ENCODE data around the gene FGF12. TPM values are rescaled to one million over a fixed set of nuclear protein-coding genes. Genes with fewer than 3 reads are reported as not detected.
A peak's percentile ranks its signal among the peaks of the same experiment; 100 is the strongest.

Gene FGF12
- polyA plus RNA-seq, 5 donors: 1.9 to 10.7 (median 5.7) TPM

- DNase-seq: no peak
Observed at GRCh38 chr3:192207651-192208050, 519.7 kb downstream of the FGF12 start.

DNA sequence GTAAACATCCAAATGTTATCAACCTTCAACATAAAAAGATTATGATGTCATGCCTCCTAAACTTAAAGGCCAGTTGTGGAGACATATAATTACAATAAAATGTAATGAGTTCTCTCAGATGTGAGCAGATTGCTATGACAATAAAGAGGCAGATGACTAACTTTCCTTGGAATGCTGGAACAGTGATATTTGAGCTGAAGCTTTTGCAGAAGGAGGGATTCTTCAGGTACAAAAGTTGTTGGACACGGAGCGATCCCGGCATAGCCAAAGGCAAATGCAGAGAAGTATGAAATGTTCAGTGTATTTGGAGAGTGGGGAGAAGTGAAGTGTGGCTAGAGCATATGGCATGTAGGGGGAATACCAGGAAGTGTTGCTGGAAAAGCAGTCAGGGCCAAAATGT is 520.1 kb downstream of the FGF12 start:
- no peak for DNase-seq

DNA sequence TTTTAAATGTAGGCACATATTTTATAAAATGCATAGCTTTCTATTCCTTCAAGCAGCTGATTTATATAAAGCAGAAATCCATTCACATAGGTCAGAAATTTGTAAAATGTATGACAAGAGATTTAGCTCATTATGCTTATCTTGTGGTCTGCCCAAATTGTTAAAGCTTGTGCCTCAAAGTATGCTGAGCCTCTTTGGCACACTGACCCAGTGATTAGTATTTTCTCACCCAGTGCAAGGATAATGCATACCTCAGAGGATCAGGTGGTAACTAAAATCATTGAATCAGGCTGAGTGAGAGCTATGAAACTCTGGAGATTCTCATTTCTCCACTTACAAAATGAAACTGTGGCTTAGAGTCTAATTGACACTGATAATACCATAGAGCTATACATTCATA is 533.3 kb downstream of the FGF12 start:
- DNase-seq: no peak

DNA sequence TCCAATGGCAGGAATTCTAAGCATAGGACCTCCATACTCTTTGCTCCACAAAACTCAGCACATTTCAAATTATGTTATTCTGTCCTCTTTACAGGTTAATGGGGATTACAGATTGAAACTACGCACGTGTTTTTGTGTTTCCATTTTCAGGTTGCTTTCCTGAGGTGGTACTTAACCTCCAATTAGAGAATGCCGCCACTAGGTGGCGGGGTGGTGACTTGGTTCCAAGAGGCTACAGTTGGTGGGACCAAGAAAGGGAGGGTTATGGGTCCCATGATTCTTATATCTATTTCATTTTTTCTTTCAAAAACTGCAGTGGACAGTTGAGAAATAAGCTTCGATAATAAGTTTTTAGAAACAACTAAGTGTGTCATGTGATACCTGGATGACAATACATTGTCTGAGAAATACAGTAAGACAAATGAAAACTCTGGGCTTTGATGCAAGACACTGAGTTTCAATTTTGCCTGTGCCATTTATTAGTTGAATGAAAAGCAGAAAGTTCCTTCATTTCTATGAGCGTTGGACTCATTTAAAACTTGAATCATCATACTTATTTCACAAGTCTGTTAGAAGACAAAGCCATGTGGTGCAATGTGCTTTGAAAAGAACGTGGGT is 539.0 kb downstream of the FGF12 start:
- DNase-seq: no peak

GRCh38 chr3:192187485-192188051 is 539.8 kb downstream of the FGF12 start:
- no peak for DNase-seq

DNA sequence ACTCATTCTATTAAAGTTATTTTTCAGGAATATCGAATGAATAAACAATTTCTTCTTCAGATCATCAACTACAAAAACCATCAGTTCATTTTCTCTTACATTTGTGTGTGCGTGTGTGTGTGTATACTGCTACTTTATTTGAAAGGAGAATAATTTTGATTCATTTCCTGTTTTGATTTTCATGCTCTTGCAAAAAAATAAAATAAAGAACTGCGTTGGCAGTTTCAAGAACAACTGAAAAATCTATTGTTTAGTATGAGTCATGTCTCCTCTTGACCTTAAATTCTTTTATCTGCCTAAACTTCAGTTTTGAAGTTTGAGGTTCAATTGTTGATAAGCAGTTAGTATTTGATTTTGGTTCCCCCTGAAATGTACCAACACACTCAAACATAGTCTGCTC is 540.8 kb downstream of the FGF12 start:
- DNase-seq: no peak

GRCh38 chr3:192186045-192186444 is 541.3 kb downstream of the FGF12 start:
- no peak for DNase-seq

DNA sequence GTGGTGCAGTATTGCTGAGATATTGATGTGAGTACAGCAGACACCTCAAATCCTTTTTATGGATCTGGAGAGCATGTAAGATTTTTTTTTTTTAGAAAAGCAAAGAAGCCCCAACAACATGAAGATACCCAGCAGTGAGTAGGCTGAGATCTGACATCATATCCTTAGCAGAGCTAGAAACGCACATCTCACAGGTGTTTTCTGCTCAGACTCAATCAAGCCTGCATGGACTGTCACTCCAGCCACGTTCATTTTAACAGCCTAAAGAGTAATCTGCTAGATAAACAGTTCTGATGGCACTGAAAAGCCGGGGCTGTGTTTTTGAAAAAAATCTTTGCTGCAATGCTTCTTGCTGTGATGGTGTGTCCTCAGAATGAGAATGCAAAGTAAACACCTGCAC is 544.2 kb downstream of the FGF12 start:
- no peak for DNase-seq

DNA sequence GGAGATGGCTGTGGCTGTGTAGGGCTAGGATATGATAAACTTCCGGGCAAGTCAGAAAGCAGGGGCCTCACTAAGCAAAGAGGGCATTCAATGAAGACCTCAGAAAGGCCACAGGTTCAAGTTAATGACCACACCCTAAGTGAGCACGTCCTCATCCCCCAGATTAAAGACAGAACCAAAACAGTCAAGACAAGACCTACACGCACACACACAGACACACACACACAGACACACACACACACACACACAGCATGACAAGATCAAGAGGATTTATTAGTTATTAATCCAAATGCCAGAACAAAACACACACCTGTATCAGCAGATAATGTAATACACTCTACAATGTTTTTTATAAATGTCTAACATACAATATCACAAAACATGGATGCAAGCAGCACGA is 546.2 kb downstream of the FGF12 start:
- no peak for DNase-seq

GRCh38 chr3:192177383-192177782 is 550.0 kb downstream of the FGF12 start:
- no peak for DNase-seq

DNA sequence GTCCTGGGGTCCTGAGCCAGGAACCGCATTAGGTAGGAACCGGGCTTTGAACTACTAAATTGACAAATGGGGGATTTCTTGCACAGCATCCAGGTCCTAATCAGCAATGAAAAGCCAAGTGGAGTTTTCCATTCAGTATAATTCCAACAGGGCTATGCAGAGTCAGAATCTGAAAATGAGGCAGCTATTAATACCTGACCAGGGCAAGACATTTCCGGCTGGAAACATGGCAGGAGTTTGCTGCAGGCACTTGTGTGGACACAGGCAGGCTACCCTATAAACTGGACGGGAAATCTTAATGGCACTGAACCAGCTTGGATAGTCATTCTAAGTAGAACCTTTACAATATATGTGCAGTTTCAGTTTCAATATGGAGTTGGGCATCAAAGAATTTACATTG is 553.1 kb downstream of the FGF12 start:
- DNase-seq: no peak

- DNase-seq: no peak
Observed at GRCh38 chr3:192171213-192171612, 556.1 kb downstream of the FGF12 start.

DNA sequence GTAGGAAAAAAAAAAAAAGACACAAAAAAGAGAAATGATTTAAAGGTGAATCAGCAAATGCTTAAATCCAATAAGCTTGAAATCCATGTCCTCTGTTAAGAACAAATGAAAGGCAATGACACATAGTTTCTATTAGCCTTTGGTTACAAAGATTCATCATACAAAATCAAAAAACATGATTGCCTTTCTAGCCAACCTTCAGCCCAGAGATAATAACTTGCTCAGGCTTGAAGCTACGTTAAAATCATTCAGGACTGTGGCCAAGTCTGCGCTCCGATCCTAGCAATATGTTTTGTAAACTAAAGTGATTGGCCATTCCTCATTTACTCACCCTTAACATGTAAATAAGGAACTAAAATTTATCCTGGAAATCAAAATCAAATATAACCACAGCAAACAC is 556.7 kb downstream of the FGF12 start:
- DNase-seq: no peak

DNA sequence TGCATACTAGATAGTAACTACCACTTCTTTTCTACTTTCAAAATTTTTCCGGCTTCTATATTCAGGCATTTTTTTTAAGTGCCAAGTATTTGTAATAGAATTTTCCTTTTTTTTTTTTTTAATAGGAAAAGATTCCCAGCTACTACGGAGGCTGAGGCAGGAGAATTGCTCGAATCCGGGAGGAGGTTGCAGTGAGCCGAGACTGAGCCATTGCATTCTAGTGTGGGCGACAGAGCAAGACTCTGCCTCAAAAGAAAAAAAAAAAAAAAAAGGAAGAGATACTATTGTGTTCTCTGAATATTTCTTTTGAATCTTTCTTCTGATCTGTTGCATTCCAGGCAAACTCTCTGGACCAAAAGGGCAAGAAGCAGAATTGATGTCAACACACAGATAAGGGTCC is 557.3 kb downstream of the FGF12 start:
- no peak for DNase-seq

GRCh38 chr3:192169332-192169915 is 557.9 kb downstream of the FGF12 start:
- DNase-seq: no peak

GRCh38 chr3:192168202-192168601 is 559.1 kb downstream of the FGF12 start:
- no peak for DNase-seq

- DNase-seq: no peak
Observed at GRCh38 chr3:192165552-192165951, 561.8 kb downstream of the FGF12 start.

- DNase-seq: no peak
Observed at GRCh38 chr3:192161661-192162060, 565.7 kb downstream of the FGF12 start.

- no peak for DNase-seq
Observed at GRCh38 chr3:192156382-192156781, 571.0 kb downstream of the FGF12 start.

DNA sequence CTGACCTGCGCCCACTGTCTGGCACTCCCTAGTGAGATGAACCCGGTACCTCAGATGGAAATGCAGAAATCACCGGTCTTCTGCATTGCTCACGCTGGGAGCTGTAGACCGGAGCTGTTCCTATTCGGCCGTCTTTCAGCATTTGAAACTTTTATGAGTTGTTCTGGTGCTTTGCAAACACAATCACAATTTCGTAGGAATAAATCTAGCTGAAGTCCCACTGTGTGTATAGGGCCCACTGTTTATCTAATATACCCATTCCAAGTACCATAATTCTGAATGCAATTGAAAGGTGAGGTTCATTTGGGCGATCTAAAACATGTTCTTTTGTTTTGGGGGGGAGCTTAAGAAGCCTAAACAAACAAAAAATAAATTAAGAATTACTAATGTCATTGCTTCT is 572.1 kb downstream of the FGF12 start:
- no peak for DNase-seq

- no peak for DNase-seq
Observed at GRCh38 chr3:192133271-192133670, 594.1 kb downstream of the FGF12 start.

DNA sequence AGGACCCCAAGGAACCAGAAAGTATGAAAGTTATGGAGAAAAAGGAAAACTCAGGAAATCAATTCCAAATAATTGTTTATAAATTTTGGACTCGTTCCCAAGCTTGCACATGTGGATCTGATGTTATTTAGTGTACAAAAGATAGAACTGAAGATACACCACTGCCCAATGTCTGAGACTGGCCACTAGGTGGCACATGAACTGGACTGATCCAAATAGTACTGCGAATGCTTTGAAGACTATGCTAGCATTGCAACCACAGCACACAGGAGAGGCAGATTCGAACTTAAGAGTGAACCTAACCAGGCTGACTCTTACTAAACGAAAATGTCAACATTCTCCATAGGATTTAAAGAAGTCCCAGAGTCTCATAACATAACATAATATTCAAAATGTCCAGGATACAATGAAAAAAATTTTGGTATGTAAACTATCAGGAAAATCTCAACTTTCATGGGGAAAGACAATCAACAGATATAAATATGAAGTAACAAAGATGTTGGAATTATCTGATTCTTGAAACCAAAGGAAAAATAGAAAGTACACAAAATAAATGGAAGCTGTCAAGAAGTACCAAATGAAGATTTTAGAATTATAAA is 596.7 kb downstream of the FGF12 start:
- peak; percentile 3 to 6 for DNase-seq

DNA sequence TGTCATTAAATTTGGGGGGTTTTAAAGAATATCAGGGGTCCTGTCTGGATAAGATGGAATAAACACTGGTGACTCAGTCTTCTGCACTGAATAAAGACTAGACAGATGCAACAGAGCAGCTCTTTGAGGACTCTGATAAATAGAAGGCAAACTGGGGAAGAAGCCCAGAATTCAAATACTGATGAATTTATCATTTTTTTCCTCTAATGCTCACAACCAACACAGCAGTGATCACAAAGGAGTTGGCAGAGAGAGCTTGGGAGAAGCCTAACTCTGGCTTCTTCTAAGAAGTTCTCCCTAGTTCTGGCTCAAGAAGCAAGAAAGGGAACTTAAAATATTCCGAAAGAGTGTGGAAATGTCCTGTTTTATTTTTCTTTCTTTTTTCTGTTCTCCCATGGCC is 597.8 kb downstream of the FGF12 start:
- DNase-seq: no peak

All from right lung (tissue), 5 donors.